Liver (tissue), 9 donors: ENCODE measurements around the gene FOXB2. TPM values are rescaled to one million over a fixed set of nuclear protein-coding genes. Genes with fewer than 3 reads are reported as not detected.

ENCODE experiments used
- DNase-seq: peaks from one replicate; pipeline ENCODE4 v3.0.0-alpha.2; 2017; ENCODE audit warnings: low spot score
- H3K27ac ChIP-seq, 2 donors: one replicate each; pipeline ENCODE4 v1.7.0; 2013; ENCODE audit warnings: inconsistent platforms in 2 of 2, low read length in 2 of 2, control low read depth in 1 of 2, low read depth in 1 of 2, mild to moderate bottlenecking in 1 of 2
- H3K27me3 ChIP-seq, 4 donors: one replicate each; pipeline versions ENCODE4 v1.6.1 to v1.7.0; 2013; ENCODE audit warnings: low read length in 3 of 4, inconsistent platforms in 1 of 4, mild to moderate bottlenecking in 1 of 4, moderate library complexity in 1 of 4; ENCODE audit not compliant: control insufficient read depth in 4 of 4, insufficient read depth in 4 of 4
- H3K36me3 ChIP-seq, 4 donors: one replicate each; pipeline versions ENCODE4 v1.6.1 to v1.7.0; 2013; ENCODE audit warnings: low read length in 3 of 4, mild to moderate bottlenecking in 3 of 4, low read depth in 1 of 4, moderate library complexity in 1 of 4; ENCODE audit not compliant: control insufficient read depth in 4 of 4, insufficient read depth in 3 of 4
- H3K4me1 ChIP-seq, 4 donors: one replicate each; pipeline versions ENCODE4 v1.6.1 to v1.7.0; 2013; ENCODE audit warnings: low read length in 3 of 4, mild to moderate bottlenecking in 3 of 4, moderate library complexity in 1 of 4; ENCODE audit not compliant: control insufficient read depth in 4 of 4, insufficient read depth in 4 of 4
- H3K4me3 ChIP-seq, 3 donors: one replicate each; pipeline versions ENCODE4 v1.6.1 to v1.7.0; 2013; ENCODE audit warnings: low read length in 3 of 3, control low read depth in 1 of 3, low read depth in 1 of 3, mild to moderate bottlenecking in 1 of 3
- H3K9ac ChIP-seq, 2 donors: one replicate each; pipeline ENCODE4 v1.7.0; 2013; ENCODE audit warnings: low read length in 2 of 2, mild to moderate bottlenecking in 2 of 2, moderate library complexity in 2 of 2, control low read depth in 1 of 2, low read depth in 1 of 2
- H3K9me3 ChIP-seq, 4 donors: one replicate each; pipeline versions ENCODE4 v1.6.1 to v1.7.0; 2013; ENCODE audit warnings: low read length in 3 of 4; ENCODE audit not compliant: control insufficient read depth in 4 of 4
- ATF3 ChIP-seq: IDR thresholded peaks from 2 replicates; pipeline ENCODE4 v1.6.1; 2016; ENCODE audit warnings: antibody characterized with exemption
- CTCF ChIP-seq: fragments of 150-350 bp; IDR thresholded peaks from 2 replicates; pipeline ENCODE4 v1.5.1; 2017; ENCODE audit warnings: improper control_type of control experiment, low read depth, low read length; ENCODE audit not compliant: missing input control
- EGR1 ChIP-seq, 2 donors: IDR thresholded peaks; 2 replicates each; pipeline ENCODE4 v1.6.1; 2016 to 2018; ENCODE audit warnings: antibody characterized with exemption in 2 of 2, low read depth in 2 of 2
- FOXA1 ChIP-seq: IDR thresholded peaks from 2 replicates; pipeline ENCODE4 v1.6.1; 2016; ENCODE audit warnings: antibody characterized with exemption
- FOXA2 ChIP-seq: IDR thresholded peaks from 2 replicates; pipeline ENCODE4 v1.6.1; 2016; ENCODE audit warnings: antibody characterized with exemption
- GABPA ChIP-seq, 2 donors: IDR thresholded peaks in 1 of 2; conservative IDR thresholded peaks in 1 of 2; 2 replicates each; pipeline ENCODE4 v1.6.1; 2016; ENCODE audit warnings: antibody characterized with exemption in 2 of 2, mild to moderate bottlenecking in 1 of 2, moderate library complexity in 1 of 2
- HNF4A ChIP-seq, 2 donors: conservative IDR thresholded peaks; 2 replicates each; pipeline ENCODE4 v1.6.1; 2016; ENCODE audit warnings: antibody characterized with exemption in 2 of 2, mild to moderate bottlenecking in 2 of 2
- HNF4G ChIP-seq: IDR thresholded peaks from 2 replicates; pipeline ENCODE4 v1.6.1; 2016; ENCODE audit warnings: antibody characterized with exemption
- JUND ChIP-seq, 2 donors: IDR thresholded peaks; 2 replicates each; pipeline ENCODE4 v1.6.1; 2016; ENCODE audit warnings: antibody characterized with exemption in 2 of 2
- MAX ChIP-seq: IDR thresholded peaks from 2 replicates; pipeline ENCODE4 v1.6.1; 2016; ENCODE audit warnings: antibody characterized with exemption
- NR2F2 ChIP-seq: IDR thresholded peaks from 2 replicates; pipeline ENCODE4 v1.6.1; 2016; ENCODE audit warnings: antibody characterized with exemption
- RAD21 ChIP-seq, 2 donors: IDR thresholded peaks; 2 replicates each; pipeline ENCODE4 v1.6.1; 2016; ENCODE audit warnings: antibody characterized with exemption in 2 of 2, mild to moderate bottlenecking in 2 of 2
- REST ChIP-seq: IDR thresholded peaks from 2 replicates; pipeline ENCODE4 v1.6.1; 2016; ENCODE audit warnings: antibody characterized with exemption, mild to moderate bottlenecking
- RXRA ChIP-seq, 2 donors: IDR thresholded peaks; 2 replicates each; pipeline ENCODE4 v1.6.1; 2017 to 2018; ENCODE audit warnings: antibody characterized with exemption in 2 of 2, mild to moderate bottlenecking in 1 of 2
- SP1 ChIP-seq: IDR thresholded peaks from 2 replicates; pipeline ENCODE4 v1.6.1; 2018; ENCODE audit warnings: antibody characterized with exemption, mild to moderate bottlenecking
- TAF1 ChIP-seq: conservative IDR thresholded peaks from 2 replicates; pipeline ENCODE4 v1.6.1; 2016; ENCODE audit warnings: antibody characterized with exemption, mild to moderate bottlenecking
- YY1 ChIP-seq: IDR thresholded peaks from 2 replicates; pipeline ENCODE4 v1.6.1; 2016; ENCODE audit warnings: antibody characterized with exemption, mild to moderate bottlenecking
- ZBTB33 ChIP-seq: IDR thresholded peaks from 2 replicates; pipeline ENCODE4 v1.6.1; 2016; ENCODE audit warnings: antibody characterized with exemption
- WGBS: extraction: QIAGEN DNeasy Blood & Tissue Kit; methylation state at CpG from one replicate; pipeline ENCODE4 v1.1.7; 2013; 5-methylcytosine and 5-hydroxymethylcytosine counted together
- polyA plus RNA-seq, 2 donors: library from polyadenylated mRNA; stranded (reverse) in 1 of 2; unstranded in 1 of 2; fragments of 200-250 nt in 1 of 2; fragments of >200 nt in 1 of 2; fragmentation: Nextera tagmentation in 1 of 2; extraction: Ambion mirVana in 1 of 2; gene quantifications; one replicate each; pipeline versions ENCODE4 v1.2.1 to v1.2.3, GENCODE V29; 2013 to 2015
- total RNA-seq, 2 donors: library from RNA; depleted of rRNA; stranded (reverse); fragments of >200 nt; gene quantifications; one replicate each; pipeline ENCODE4 v1.2.3, GENCODE V29; 2014
- donor health status: healthy.
- donor health status: healthy.
- donor health status: healthy.
- donor health status: healthy.
- donor health status: healthy.

FOXB2 gene
- total and polyA plus RNA-seq, 4 donors = not detected

- TF ChIP-seq ZBTB33 (no peak), JUND (IDR thresholded peaks at IDR 0.05) (no peak), RAD21 (IDR thresholded peaks at IDR 0.05) (no peak)
Measured at GRCh38 chr9:77003366-77003765, 16.1 kb upstream of the FOXB2 start (continued).

GRCh38 chr9:77005216-77005615, 14.2 kb upstream of the FOXB2 start:
- no peaks in the 10 kb centered on the region for H3K4me1 ChIP-seq
- no peak overlapping the region for H3K9ac ChIP-seq
- no peak overlapping the region for H3K4me3 ChIP-seq
- 85% methylated on average over 4 of the region's 4 CpGs for WGBS
- no peak for TF ChIP-seq EGR1 (IDR thresholded peaks at IDR 0.05; ENCODE audit: low read depth in 2 of 2)
- no peak for TF ChIP-seq ATF3
- no peak for TF ChIP-seq GABPA (IDR thresholded peaks at IDR 0.05 in 1 of 2, conservative IDR thresholded peaks at IDR 0.05 in 1 of 2)
- TF ChIP-seq NR2F2 = no peak
- no peak for TF ChIP-seq ZBTB33
- TF ChIP-seq RAD21 (IDR thresholded peaks at IDR 0.05) = no peak
- TF ChIP-seq RXRA (IDR thresholded peaks at IDR 0.05) = no peak
- no peak for TF ChIP-seq MAX
- TF ChIP-seq FOXA1 = no peak
- no peak for TF ChIP-seq JUND (IDR thresholded peaks at IDR 0.05)
- no peak for TF ChIP-seq SP1
- TF ChIP-seq HNF4G = no peak
- no peak for TF ChIP-seq FOXA2
- TF ChIP-seq HNF4A (conservative IDR thresholded peaks at IDR 0.05) = no peak
- TF ChIP-seq YY1 = no peak
- no peak for TF ChIP-seq TAF1
- TF ChIP-seq CTCF = no peak
- no peak for TF ChIP-seq REST
- H3K9me3 ChIP-seq = no peaks in the 10 kb centered on the region
- no peak overlapping the region for H3K27ac ChIP-seq
- peaks cover 0 to 4% (median 1%) of the 10 kb centered on the region in 4 donors for H3K27me3 ChIP-seq
- H3K36me3 ChIP-seq = no peaks in the 10 kb centered on the region
- DNase-seq = no peak
